TTC549 (cell line): ENCODE measurements around the gene ZNF236.

Experiments used
- FAIRE-seq: peaks from 2 replicates; lab custom pipeline; 2012; peaks lifted over from hg19 to GRCh38; lab: Jason Lieb, UNC

The ZNF236 gene

GRCh38 chr18:76973520-76974266, 151.3 kb downstream of the ZNF236 start:
- no peak for FAIRE-seq

- no peak for FAIRE-seq
Measured at GRCh38 chr18:76974386-76974785, 152.0 kb downstream of the ZNF236 start.

GRCh38 chr18:76975577-76976110, 153.3 kb downstream of the ZNF236 start:
- FAIRE-seq = no peak

GRCh38 chr18:76977108-76977621, 154.8 kb downstream of the ZNF236 start:
- no peak for FAIRE-seq

- FAIRE-seq = no peak
Measured at GRCh38 chr18:76977684-76978232, 155.4 kb downstream of the ZNF236 start.

- FAIRE-seq = no peak
Measured at GRCh38 chr18:76978616-76979015, 156.3 kb downstream of the ZNF236 start.

- no peak for FAIRE-seq
Measured at GRCh38 chr18:76979111-76979751, 156.9 kb downstream of the ZNF236 start.

- no peak for FAIRE-seq
Measured at GRCh38 chr18:76979906-76980305, 157.5 kb downstream of the ZNF236 start.

- no peak for FAIRE-seq
Measured at GRCh38 chr18:76980663-76981395, 158.5 kb downstream of the ZNF236 start.

GRCh38 chr18:76981396-76981968, 159.1 kb downstream of the ZNF236 start:
- FAIRE-seq = no peak

GRCh38 chr18:76982038-76982437, 159.7 kb downstream of the ZNF236 start:
- FAIRE-seq = no peak

GRCh38 chr18:76982841-76983583, 160.7 kb downstream of the ZNF236 start:
- no peak for FAIRE-seq

- FAIRE-seq = no peak
Measured at GRCh38 chr18:76983613-76984051, 161.3 kb downstream of the ZNF236 start.

- FAIRE-seq = no peak
Measured at GRCh38 chr18:76984193-76985155, 162.1 kb downstream of the ZNF236 start.

- FAIRE-seq = no peak
Measured at GRCh38 chr18:76985156-76985950, 163.0 kb downstream of the ZNF236 start.

- no peak for FAIRE-seq
Measured at GRCh38 chr18:76985951-76986236, 163.5 kb downstream of the ZNF236 start.

- no peak for FAIRE-seq
Measured at GRCh38 chr18:76986406-76986805, 164.0 kb downstream of the ZNF236 start.

- no peak for FAIRE-seq
Measured at GRCh38 chr18:76988031-76988826, 165.9 kb downstream of the ZNF236 start.
